ENCODE data around the gene CTTNBP2NL. TPM values are rescaled to one million over a fixed set of nuclear protein-coding genes. Genes with fewer than 3 reads are reported as not detected.

Gene CTTNBP2NL
- polyA plus RNA-seq, 3 donors: 1.6 to 4.9 (median 3.0) TPM

DNA sequence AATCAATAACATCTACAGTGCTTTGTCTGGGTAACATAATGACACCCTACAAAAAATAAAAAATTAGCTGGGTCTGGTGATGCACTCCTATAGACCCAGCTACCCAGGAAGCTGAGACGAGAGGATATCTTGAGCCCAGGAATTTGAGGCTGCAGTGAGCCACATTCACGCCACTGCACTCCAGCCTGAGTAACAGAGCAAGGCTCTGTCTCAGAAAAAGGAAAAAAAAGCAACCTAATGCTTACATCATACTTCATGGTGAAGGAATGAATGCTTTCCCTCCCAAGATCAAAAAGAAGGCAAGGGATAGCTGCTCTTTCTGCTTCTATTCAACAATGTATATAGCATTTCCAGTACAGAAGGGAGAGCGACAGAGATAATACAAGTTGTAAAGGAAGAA, 24.2 kb upstream of the CTTNBP2NL start:
- TF ChIP-seq, protein P1, sequence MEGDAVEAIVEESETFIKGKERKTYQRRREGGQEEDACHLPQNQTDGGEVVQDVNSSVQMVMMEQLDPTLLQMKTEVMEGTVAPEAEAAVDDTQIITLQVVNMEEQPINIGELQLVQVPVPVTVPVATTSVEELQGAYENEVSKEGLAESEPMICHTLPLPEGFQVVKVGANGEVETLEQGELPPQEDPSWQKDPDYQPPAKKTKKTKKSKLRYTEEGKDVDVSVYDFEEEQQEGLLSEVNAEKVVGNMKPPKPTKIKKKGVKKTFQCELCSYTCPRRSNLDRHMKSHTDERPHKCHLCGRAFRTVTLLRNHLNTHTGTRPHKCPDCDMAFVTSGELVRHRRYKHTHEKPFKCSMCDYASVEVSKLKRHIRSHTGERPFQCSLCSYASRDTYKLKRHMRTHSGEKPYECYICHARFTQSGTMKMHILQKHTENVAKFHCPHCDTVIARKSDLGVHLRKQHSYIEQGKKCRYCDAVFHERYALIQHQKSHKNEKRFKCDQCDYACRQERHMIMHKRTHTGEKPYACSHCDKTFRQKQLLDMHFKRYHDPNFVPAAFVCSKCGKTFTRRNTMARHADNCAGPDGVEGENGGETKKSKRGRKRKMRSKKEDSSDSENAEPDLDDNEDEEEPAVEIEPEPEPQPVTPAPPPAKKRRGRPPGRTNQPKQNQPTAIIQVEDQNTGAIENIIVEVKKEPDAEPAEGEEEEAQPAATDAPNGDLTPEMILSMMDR (IDR thresholded peaks at IDR 0.05): no peak
- DNase-seq: no peak
- Histone ChIP-seq H3K27me3 (ENCODE audit: control insufficient read depth in 2 of 2, insufficient read depth in 2 of 2, low read length in 2 of 2) (peaks cover 7 to 9% of the 10 kb centered on the region in 2 donors), H4K20me1 (ENCODE audit: insufficient read depth, low read length) (no peaks in the 10 kb centered on the region), H2AFZ (ENCODE audit: insufficient read depth, low read depth, low read length, poor library complexity, severe bottlenecking) (no peak overlapping the region), H3K4me1 (ENCODE audit: control insufficient read depth in 1 of 2, insufficient read depth in 2 of 2, low read length in 2 of 2) (no peaks in the 10 kb centered on the region), H3K9me3 (replicated peaks in 1 of 2; ENCODE audit: control insufficient read depth in 1 of 2, insufficient read depth in 1 of 2, low read length in 2 of 2) (no peaks in the 10 kb centered on the region), H3K79me2 (ENCODE audit: insufficient read depth, low read length) (no peaks in the 10 kb centered on the region), H3K27ac (ENCODE audit: low read depth in 1 of 2, low read length in 2 of 2) (no peak overlapping the region), H3K36me3 (replicated peaks in 1 of 2; ENCODE audit: control insufficient read depth in 1 of 2, insufficient read depth in 2 of 2, low read length in 2 of 2) (no peaks in the 10 kb centered on the region), H3K9ac (ENCODE audit: insufficient read depth, low read length, poor library complexity, severe bottlenecking) (no peak overlapping the region), H3K4me3 (replicated peaks in 1 of 3; ENCODE audit: low read depth in 2 of 3, low read length in 3 of 3) (no peak overlapping the region), H3K4me2 (replicated peaks; ENCODE audit: extremely low read depth, low read length, poor library complexity, severe bottlenecking) (no peak overlapping the region)
- no peaks in the 10 kb centered on the region for H3K9me3 Mint-ChIP-seq
- H3K4me1 Mint-ChIP-seq: peaks cover 4% of the 10 kb centered on the region
- intact Hi-C loops (cut with micrococcal nuclease): no loop called here
- H3K4me3 Mint-ChIP-seq: no peak overlapping the region
- H3K27ac Mint-ChIP-seq: no peak overlapping the region
- no CpG with 5 or more reads among the region's 3 CpGs for WGBS (ENCODE audit: insufficient coverage)
- no peaks in the 10 kb centered on the region for H3K36me3 Mint-ChIP-seq
- peaks cover 26 to 31% (median 29%) of the 10 kb centered on the region in 3 donors for H3K27me3 Mint-ChIP-seq (ENCODE audit: low read depth in 3 of 3)

DNA sequence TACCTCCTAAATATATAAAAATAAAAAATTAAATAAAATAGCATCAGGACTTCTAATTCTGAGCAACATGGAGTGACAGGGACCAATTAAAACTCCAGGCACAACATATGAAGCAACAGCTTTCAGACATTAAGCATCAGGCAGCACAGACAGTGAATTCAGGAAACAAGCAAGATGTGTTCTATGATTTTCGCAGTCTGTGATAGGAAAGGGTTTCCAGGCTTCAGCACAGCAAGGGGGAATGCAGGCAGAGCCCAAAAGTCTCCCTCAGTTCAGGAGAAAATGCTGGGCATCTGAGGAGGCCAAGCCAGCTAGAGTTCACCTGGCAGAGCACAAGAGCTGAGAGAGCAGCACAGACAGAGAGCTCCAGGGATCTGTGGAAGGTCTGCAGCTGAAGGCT, 22.2 kb upstream of the CTTNBP2NL start:
- Histone ChIP-seq H3K79me2 (ENCODE audit: insufficient read depth, low read length) (no peaks in the 10 kb centered on the region), H3K27ac (ENCODE audit: low read depth in 1 of 2, low read length in 2 of 2) (no peak overlapping the region), H2AFZ (ENCODE audit: insufficient read depth, low read depth, low read length, poor library complexity, severe bottlenecking) (no peak overlapping the region), H3K27me3 (ENCODE audit: control insufficient read depth in 2 of 2, insufficient read depth in 2 of 2, low read length in 2 of 2) (peaks cover 3 to 7% of the 10 kb centered on the region in 2 donors), H3K9ac (ENCODE audit: insufficient read depth, low read length, poor library complexity, severe bottlenecking) (no peak overlapping the region), H3K4me2 (replicated peaks; ENCODE audit: extremely low read depth, low read length, poor library complexity, severe bottlenecking) (no peak overlapping the region), H3K4me1 (ENCODE audit: control insufficient read depth in 1 of 2, insufficient read depth in 2 of 2, low read length in 2 of 2) (no peaks in the 10 kb centered on the region), H3K36me3 (replicated peaks in 1 of 2; ENCODE audit: control insufficient read depth in 1 of 2, insufficient read depth in 2 of 2, low read length in 2 of 2) (no peaks in the 10 kb centered on the region), H4K20me1 (ENCODE audit: insufficient read depth, low read length) (no peaks in the 10 kb centered on the region), H3K9me3 (replicated peaks in 1 of 2; ENCODE audit: control insufficient read depth in 1 of 2, insufficient read depth in 1 of 2, low read length in 2 of 2) (no peaks in the 10 kb centered on the region), H3K4me3 (replicated peaks in 1 of 3; ENCODE audit: low read depth in 2 of 3, low read length in 3 of 3) (no peak overlapping the region)
- 83% methylated on average over 1 of the region's 1 CpG for WGBS (ENCODE audit: insufficient coverage)
- Mint-ChIP-seq H3K4me1 (peaks cover 4% of the 10 kb centered on the region), H3K27ac (no peak overlapping the region), H3K4me3 (no peak overlapping the region), H3K27me3 (ENCODE audit: low read depth in 3 of 3) (peaks cover 19 to 26% (median 21%) of the 10 kb centered on the region in 3 donors), H3K9me3 (peaks cover 0 to 1% (median 0%) of the 10 kb centered on the region in 7 donors), H3K36me3 (no peaks in the 10 kb centered on the region)
- intact Hi-C loops (cut with micrococcal nuclease): no loop called here
- no peak for DNase-seq
- TF ChIP-seq, protein P1 (IDR thresholded peaks at IDR 0.05): no peak
